ENCODE data around the gene FOXD1. TPM values are rescaled to one million over a fixed set of nuclear protein-coding genes. Genes with fewer than 3 reads are reported as not detected.

Gene FOXD1
- total RNA-seq = 10 to 100 TPM in 1 of 2 donors, 1 to 10 TPM in 1; 9.9 to 15.2 TPM
- 1 to 10 TPM in 1 of 2 donors, under 1 TPM in 1; 0.25 to 6.7 TPM for polyA plus RNA-seq
- long read RNA-seq, donor 1, partial matches to known transcripts = 0 of 1 reads
- long read RNA-seq, donor 1, other reads (novel, unspliced or antisense) = 0 of 1 reads
- long read RNA-seq, donor 2, transcript FOXD1-202 (1 exons, 2,272 nt) = major isoform, 16 of 17 reads
- long read RNA-seq, donor 2, partial matches to known transcripts = 0 of 17 reads
- long read RNA-seq, donor 2, other reads (novel, unspliced or antisense) = 0 of 17 reads

DNA sequence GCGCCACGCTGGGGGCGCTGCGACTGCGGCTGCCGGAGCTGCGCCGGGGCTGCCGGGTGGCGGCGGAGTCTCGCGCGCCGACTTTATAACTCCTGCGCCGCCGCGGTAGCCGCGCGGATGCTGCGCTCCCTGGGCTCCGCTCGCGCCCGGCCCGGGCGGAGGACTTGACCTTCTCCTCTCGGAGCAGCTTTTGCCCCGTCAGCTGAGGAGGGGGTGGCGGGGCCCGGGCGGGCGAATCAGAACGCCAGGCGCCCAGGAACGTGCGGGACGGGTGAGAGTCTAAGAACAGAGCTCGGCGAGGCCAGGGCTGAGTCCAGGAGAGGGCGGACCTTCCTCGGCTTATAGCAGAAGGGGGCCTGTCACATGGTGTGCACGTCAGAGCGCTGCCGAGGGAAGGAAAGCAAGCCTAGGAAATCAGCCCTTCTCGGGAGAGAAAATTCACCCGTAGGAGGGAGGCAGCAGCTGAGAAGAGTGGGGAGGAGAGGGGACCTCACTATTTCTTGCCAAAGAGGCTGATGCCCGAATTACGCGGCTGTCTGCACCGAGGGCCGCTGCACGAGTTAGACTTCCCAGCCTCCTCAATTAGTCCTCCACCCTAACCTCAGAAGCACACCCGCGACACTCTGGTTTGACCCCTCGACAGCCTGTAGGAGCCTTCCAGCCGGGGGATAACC is at the start of gene FOXD1:
TSS of gene FOXD1 (minus strand) at position 315 of the 674 bp plus-strand sequence. CDS start 415 bp downstream, outside the sequence.
- intact Hi-C loops (cut with DNase I) = no loop called here
- Histone ChIP-seq H3K4me3 (ENCODE audit: low read length in 2 of 2) (peak within 1 kb of the TSS; percentile 42 to 85), H3K9me3 (ENCODE audit: control insufficient read depth, low read length) (no peaks in the 10 kb centered on the region), H3K27ac (ENCODE audit: low read depth in 1 of 2, low read length in 2 of 2) (peak within 1 kb of the TSS in 1 of 2 donors; percentile 20), H3K4me1 (ENCODE audit: control insufficient read depth in 1 of 2, insufficient read depth in 2 of 2, low read length in 2 of 2) (no peaks in the 10 kb centered on the region), H3K36me3 (ENCODE audit: control insufficient read depth in 1 of 2, insufficient read depth in 2 of 2, low read length in 1 of 2) (no peaks in the 10 kb centered on the region), H3K27me3 (ENCODE audit: control insufficient read depth in 1 of 2, insufficient read depth in 2 of 2, low read length in 1 of 2) (no peaks in the 10 kb centered on the region)
- whole genome bisulfite sequencing, 2 donors = 1% methylated on average over 45 to 59 of the region's 59 CpGs
- DNase-seq = peak; percentile 94 to 95
- ATAC-seq (ENCODE audit: low FRiP score) = peak; percentile 93

DNA sequence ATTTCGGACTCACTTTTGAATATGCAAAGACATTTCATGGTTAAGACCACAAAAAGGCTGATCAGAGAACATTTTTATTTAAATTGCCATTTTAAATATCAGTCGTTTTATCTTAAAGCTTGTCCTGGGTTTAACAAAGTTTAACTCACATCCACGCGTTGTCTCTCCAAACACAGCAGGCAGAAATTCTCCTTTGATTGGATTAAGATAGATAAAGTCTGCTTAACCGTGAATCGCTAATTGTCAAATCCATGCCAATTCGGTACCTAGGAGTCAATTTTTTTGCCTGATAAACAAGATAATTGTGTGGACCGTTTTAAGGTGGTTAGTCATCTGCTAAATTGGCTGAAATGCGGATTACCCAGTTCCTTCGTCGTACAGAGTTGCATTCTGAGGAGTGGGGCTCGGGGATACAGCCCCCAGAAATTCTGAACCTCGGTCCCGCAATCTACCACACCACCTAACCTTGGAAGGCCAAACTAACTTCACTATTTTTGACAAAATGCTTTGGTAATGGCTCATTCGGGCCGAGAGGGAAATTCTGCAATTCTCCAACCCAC is 49.0 kb upstream of the FOXD1 start:
- peak overlapping the region; percentile 65 to 68 for H3K27ac ChIP-seq (ENCODE audit: low read depth in 1 of 2, low read length in 2 of 2)
- no peaks in the 10 kb centered on the region for H3K27me3 ChIP-seq (ENCODE audit: control insufficient read depth in 1 of 2, insufficient read depth in 2 of 2, low read length in 1 of 2)
- intact Hi-C loops (cut with DNase I) = no loop called here
- 36 to 47% methylated on average over 16 of the region's 16 CpGs for WGBS, 2 donors
- peaks cover 0 to 2% of the 10 kb centered on the region in 2 donors for H3K4me1 ChIP-seq (ENCODE audit: control insufficient read depth in 1 of 2, insufficient read depth in 2 of 2, low read length in 2 of 2)
- H3K36me3 ChIP-seq (ENCODE audit: control insufficient read depth in 1 of 2, insufficient read depth in 2 of 2, low read length in 1 of 2) = no peaks in the 10 kb centered on the region
- no peaks in the 10 kb centered on the region for H3K9me3 ChIP-seq (ENCODE audit: control insufficient read depth, low read length)
- DNase-seq (no peak), ATAC-seq (ENCODE audit: low FRiP score) (no peak)
- H3K4me3 ChIP-seq (ENCODE audit: low read length in 2 of 2) = peak overlapping the region; percentile 57 to 94

DNA sequence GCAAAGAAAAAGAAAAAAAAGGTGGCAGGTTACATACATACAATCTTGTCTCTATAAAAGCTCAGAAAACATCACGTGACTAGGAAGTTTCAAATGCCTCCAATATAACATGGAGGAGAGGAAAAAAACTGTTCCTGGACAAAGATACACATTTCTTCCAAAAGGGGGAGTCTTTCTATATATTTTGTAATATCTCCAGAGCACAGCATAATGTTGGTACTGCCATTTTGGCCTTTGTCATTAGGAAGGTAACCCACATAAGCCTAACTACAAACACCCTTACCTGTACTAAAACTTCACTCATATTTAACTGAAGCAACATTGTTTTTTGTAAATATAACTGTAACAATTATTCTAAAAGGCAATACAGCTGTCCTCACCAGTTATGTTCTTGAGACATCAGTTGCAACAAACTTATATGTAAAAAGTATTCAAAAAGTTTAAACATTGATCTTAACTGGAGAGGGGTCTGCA is 48.4 kb upstream of the FOXD1 start:
- intact Hi-C loops (cut with DNase I) = no loop called here
- no peak overlapping the region for H3K4me3 ChIP-seq (ENCODE audit: low read length in 2 of 2)
- H3K27me3 ChIP-seq (ENCODE audit: control insufficient read depth in 1 of 2, insufficient read depth in 2 of 2, low read length in 1 of 2) = no peaks in the 10 kb centered on the region
- no peaks in the 10 kb centered on the region for H3K36me3 ChIP-seq (ENCODE audit: control insufficient read depth in 1 of 2, insufficient read depth in 2 of 2, low read length in 1 of 2)
- ATAC-seq (ENCODE audit: low FRiP score) (no peak), DNase-seq (no peak)
- WGBS, 2 donors = 62 to 79% methylated on average over 1 of the region's 1 CpG
- H3K4me1 ChIP-seq (ENCODE audit: control insufficient read depth in 1 of 2, insufficient read depth in 2 of 2, low read length in 2 of 2) = peaks cover 0 to 2% of the 10 kb centered on the region in 2 donors
- H3K9me3 ChIP-seq (ENCODE audit: control insufficient read depth, low read length) = no peaks in the 10 kb centered on the region
- no peak overlapping the region for H3K27ac ChIP-seq (ENCODE audit: low read depth in 1 of 2, low read length in 2 of 2)

DNA sequence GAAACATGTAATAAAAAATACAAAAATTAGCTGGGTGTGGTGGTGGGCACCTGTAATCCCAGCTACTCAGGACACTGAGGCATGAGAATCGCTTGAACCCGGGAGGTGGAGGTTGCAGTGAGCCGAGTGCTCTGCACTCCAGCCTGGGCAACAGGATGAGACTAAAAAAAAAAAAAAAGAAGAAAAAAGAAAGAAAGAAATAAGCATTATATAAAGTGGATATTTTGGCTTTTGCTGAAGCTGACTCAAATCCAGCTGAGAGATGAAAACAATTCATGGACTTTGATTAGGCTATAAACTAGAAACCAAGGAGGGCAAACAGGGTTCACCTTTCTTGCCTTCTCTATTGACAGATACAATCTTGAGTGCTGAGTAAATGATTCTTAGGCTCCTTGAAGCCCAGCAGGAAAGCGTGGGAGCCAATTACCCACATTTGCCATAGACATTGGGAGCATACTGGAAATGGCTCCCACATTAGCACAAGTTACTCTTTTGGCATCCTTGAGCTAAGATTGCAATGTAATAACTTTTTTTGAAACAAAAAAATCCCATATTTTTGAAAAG is 47.3 kb upstream of the FOXD1 start:
- ATAC-seq (ENCODE audit: low FRiP score) (no peak), DNase-seq (no peak)
- peaks cover 0 to 2% of the 10 kb centered on the region in 2 donors for H3K4me1 ChIP-seq (ENCODE audit: control insufficient read depth in 1 of 2, insufficient read depth in 2 of 2, low read length in 2 of 2)
- WGBS, 2 donors = 96 to 99% methylated on average over 4 of the region's 4 CpGs
- H3K4me3 ChIP-seq (ENCODE audit: low read length in 2 of 2) = no peak overlapping the region
- no peaks in the 10 kb centered on the region for H3K9me3 ChIP-seq (ENCODE audit: control insufficient read depth, low read length)
- no peaks in the 10 kb centered on the region for H3K27me3 ChIP-seq (ENCODE audit: control insufficient read depth in 1 of 2, insufficient read depth in 2 of 2, low read length in 1 of 2)
- no peaks in the 10 kb centered on the region for H3K36me3 ChIP-seq (ENCODE audit: control insufficient read depth in 1 of 2, insufficient read depth in 2 of 2, low read length in 1 of 2)
- intact Hi-C loops (cut with DNase I) = no loop called here
- H3K27ac ChIP-seq (ENCODE audit: low read depth in 1 of 2, low read length in 2 of 2) = no peak overlapping the region

DNA sequence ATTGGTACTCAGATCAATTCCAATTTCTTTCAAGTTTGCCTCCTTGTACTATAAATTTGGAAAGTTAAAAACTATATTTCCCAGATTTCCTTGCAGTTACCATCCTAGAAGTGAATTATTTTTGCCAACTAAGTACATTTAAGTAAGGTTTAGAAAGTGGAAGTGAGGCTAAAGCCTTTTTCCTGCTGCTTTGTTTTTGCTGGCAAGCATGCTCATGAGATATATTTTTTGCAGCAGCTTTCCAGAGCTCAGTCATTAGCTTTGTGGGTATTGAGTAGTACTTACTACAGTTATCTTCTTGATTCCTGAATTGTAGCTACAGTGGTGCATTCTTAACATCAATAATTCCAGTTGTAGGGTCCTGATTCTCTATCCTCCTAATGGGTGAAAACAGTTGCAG is 46.1 kb upstream of the FOXD1 start:
- Histone ChIP-seq H3K4me3 (ENCODE audit: low read length in 2 of 2) (no peak overlapping the region), H3K27me3 (ENCODE audit: control insufficient read depth in 1 of 2, insufficient read depth in 2 of 2, low read length in 1 of 2) (no peaks in the 10 kb centered on the region), H3K36me3 (ENCODE audit: control insufficient read depth in 1 of 2, insufficient read depth in 2 of 2, low read length in 1 of 2) (no peaks in the 10 kb centered on the region), H3K9me3 (ENCODE audit: control insufficient read depth, low read length) (no peaks in the 10 kb centered on the region), H3K4me1 (ENCODE audit: control insufficient read depth in 1 of 2, insufficient read depth in 2 of 2, low read length in 2 of 2) (no peaks in the 10 kb centered on the region), H3K27ac (ENCODE audit: low read depth in 1 of 2, low read length in 2 of 2) (no peak overlapping the region)
- intact Hi-C loops (cut with DNase I) = no loop called here
- DNase-seq (no peak), ATAC-seq (ENCODE audit: low FRiP score) (no peak)

DNA sequence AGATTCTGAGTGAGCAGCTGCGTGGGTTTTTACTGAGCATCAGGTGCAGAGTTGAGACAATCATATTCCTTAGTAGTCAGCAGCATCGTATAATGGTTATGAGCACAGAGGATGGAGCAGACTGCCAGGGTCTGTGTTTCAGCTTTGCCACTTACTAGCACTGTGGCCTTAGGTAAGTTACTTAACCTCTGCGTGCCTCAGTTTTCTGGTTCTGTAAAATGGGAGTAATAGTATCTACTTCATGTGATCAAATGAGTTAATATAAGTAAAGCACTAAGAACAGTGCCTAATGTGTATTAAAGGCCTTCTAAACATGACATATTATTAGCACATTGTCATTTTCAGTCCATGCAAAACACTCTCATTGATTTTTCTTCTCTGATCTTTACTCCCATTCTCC is 44.8 kb upstream of the FOXD1 start:
- Histone ChIP-seq H3K36me3 (ENCODE audit: control insufficient read depth in 1 of 2, insufficient read depth in 2 of 2, low read length in 1 of 2) (no peaks in the 10 kb centered on the region), H3K27me3 (ENCODE audit: control insufficient read depth in 1 of 2, insufficient read depth in 2 of 2, low read length in 1 of 2) (no peaks in the 10 kb centered on the region), H3K4me1 (ENCODE audit: control insufficient read depth in 1 of 2, insufficient read depth in 2 of 2, low read length in 2 of 2) (no peaks in the 10 kb centered on the region), H3K9me3 (ENCODE audit: control insufficient read depth, low read length) (no peaks in the 10 kb centered on the region), H3K4me3 (ENCODE audit: low read length in 2 of 2) (no peak overlapping the region), H3K27ac (ENCODE audit: low read depth in 1 of 2, low read length in 2 of 2) (no peak overlapping the region)
- intact Hi-C loops (cut with DNase I) = no loop called here
- no peak for ATAC-seq (ENCODE audit: low FRiP score)
- DNase-seq = no peak
- 91 to 93% methylated on average over 3 of the region's 3 CpGs for WGBS, 2 donors

DNA sequence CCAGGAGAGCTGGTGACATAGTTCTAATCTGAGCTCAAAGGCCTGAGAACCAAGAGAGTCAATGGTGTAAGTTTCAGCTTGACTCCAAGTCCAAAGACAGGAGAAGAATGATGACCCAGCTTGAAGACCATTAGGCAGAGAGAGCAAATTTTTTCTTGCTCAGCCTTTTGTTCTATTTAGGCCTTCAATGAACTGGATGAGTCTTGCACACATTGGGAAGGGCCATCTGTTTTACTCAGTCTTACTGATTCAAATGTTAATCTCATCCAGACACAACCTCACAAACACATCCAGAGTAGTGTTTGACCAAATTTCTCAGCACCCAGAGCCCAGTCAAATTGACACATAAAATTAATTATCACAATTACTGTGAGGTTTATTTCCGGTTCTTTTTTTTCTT is 42.6 kb upstream of the FOXD1 start:
- no peak for ATAC-seq (ENCODE audit: low FRiP score)
- Histone ChIP-seq H3K4me1 (ENCODE audit: control insufficient read depth in 1 of 2, insufficient read depth in 2 of 2, low read length in 2 of 2) (no peaks in the 10 kb centered on the region), H3K36me3 (ENCODE audit: control insufficient read depth in 1 of 2, insufficient read depth in 2 of 2, low read length in 1 of 2) (no peaks in the 10 kb centered on the region), H3K4me3 (ENCODE audit: low read length in 2 of 2) (no peak overlapping the region), H3K27me3 (ENCODE audit: control insufficient read depth in 1 of 2, insufficient read depth in 2 of 2, low read length in 1 of 2) (no peaks in the 10 kb centered on the region), H3K27ac (ENCODE audit: low read depth in 1 of 2, low read length in 2 of 2) (no peak overlapping the region), H3K9me3 (ENCODE audit: control insufficient read depth, low read length) (no peaks in the 10 kb centered on the region)
- intact Hi-C loops (cut with DNase I) = no loop called here
- 84 to 94% methylated on average over 1 of the region's 1 CpG for WGBS, 2 donors
- no peak for DNase-seq

DNA sequence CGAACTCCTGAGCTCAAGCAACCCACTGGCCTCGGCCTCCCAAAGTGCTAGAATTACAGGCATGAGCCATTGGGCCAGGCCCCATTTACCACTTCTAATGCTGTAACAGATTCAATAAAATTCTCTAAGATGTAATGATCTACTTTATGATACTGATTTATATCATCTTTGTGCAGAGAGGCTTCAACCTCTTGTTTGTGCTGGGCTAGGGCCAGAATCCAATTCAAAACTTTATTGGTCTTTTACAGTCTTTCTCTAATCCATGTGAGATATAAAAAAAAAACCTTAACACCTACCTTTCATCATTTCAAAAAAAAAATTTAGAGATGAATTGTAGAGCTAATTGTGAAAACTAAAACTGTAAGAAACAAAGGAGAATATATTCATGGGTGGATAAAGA is 41.5 kb upstream of the FOXD1 start:
- ATAC-seq (ENCODE audit: low FRiP score) (no peak), DNase-seq (no peak)
- H3K27ac ChIP-seq (ENCODE audit: low read depth in 1 of 2, low read length in 2 of 2) = no peak overlapping the region
- no peaks in the 10 kb centered on the region for H3K27me3 ChIP-seq (ENCODE audit: control insufficient read depth in 1 of 2, insufficient read depth in 2 of 2, low read length in 1 of 2)
- WGBS, 2 donors = 87 to 93% methylated on average over 2 of the region's 2 CpGs
- H3K9me3 ChIP-seq (ENCODE audit: control insufficient read depth, low read length) = no peaks in the 10 kb centered on the region
- no peaks in the 10 kb centered on the region for H3K4me1 ChIP-seq (ENCODE audit: control insufficient read depth in 1 of 2, insufficient read depth in 2 of 2, low read length in 2 of 2)
- H3K4me3 ChIP-seq (ENCODE audit: low read length in 2 of 2) = no peak overlapping the region
- H3K36me3 ChIP-seq (ENCODE audit: control insufficient read depth in 1 of 2, insufficient read depth in 2 of 2, low read length in 1 of 2) = no peaks in the 10 kb centered on the region
- intact Hi-C loops (cut with DNase I) = no loop called here
